Testis (tissue), 3 donors: ENCODE measurements around the gene IPO4. TPM values are rescaled to one million over a fixed set of nuclear protein-coding genes. Genes with fewer than 3 reads are reported as not detected.

Experiments used
- DNase-seq: peaks from one replicate; pipeline ENCODE4 v3.0.0-alpha.2; 2019
- H3K27ac ChIP-seq, 2 donors: fragments of 200-600 bp; sonication (generic); one replicate each; pipeline ENCODE4 v1.5.1; 2019
- H3K27me3 ChIP-seq: fragments of 200-600 bp; sonication (generic); one replicate; pipeline ENCODE4 v1.5.1; 2019
- H3K36me3 ChIP-seq: fragments of 200-600 bp; sonication (generic); one replicate; pipeline ENCODE4 v1.5.1; 2017; ENCODE audit warnings: low read depth; ENCODE audit errors: missing control alignments
- H3K4me1 ChIP-seq: fragments of 200-600 bp; sonication (generic); one replicate; pipeline ENCODE4 v1.5.1; 2019
- H3K4me3 ChIP-seq, 2 donors: fragments of 200-600 bp; sonication (generic); one replicate each; pipeline ENCODE4 v1.5.1; 2017 to 2019
- H3K9me3 ChIP-seq: fragments of 200-600 bp; sonication (generic); one replicate; pipeline ENCODE4 v1.5.1; 2017
- CTCF ChIP-seq, 3 experiments: fragments of 450-650 bp in 2 of 3; fragments of 200-600 bp in 1 of 3; sonication (generic) in 1 of 3; IDR thresholded peaks; one replicate each; pipeline ENCODE4 v1.5.1; 2016 to 2019; ENCODE audit warnings: antibody characterized with exemption in 3 of 3, mild to moderate bottlenecking in 2 of 3, moderate library complexity in 1 of 3
- POLR2A ChIP-seq: fragments of 450-650 bp; IDR thresholded peaks from one replicate; pipeline ENCODE4 v1.6.1; 2017; ENCODE audit warnings: antibody characterized with exemption, mild to moderate bottlenecking, moderate library complexity
- WGBS, 2 donors: methylation state at CpG; one replicate each; pipeline ENCODE4 v1.1.5; 2018; 5-methylcytosine and 5-hydroxymethylcytosine counted together
- intact Hi-C: fragments of 100-400 bp; cut with DNase I; formaldehyde crosslinking; loops from one replicate; pipeline ENCODE4 v1.15.1; 2023; ENCODE audit warnings: low total_unique reads
- polyA plus RNA-seq: library from polyadenylated mRNA; stranded (reverse); fragments of 350-450 nt; fragmentation: Illumina TruSeq; extraction: RNeasy Lipid Tissue Mini Kit (QIAGEN cat#74804); gene quantifications from one replicate; pipeline ENCODE4 v1.2.3, GENCODE V29; 2014; ENCODE audit warnings: low read depth, low replicate concordance; ENCODE audit not compliant: insufficient read depth
- total RNA-seq, 2 donors: library from RNA; depleted of rRNA; stranded (reverse); fragments of >200 nt; gene quantifications; one replicate each; pipeline ENCODE4 v1.2.3, GENCODE V29; 2016

Gene IPO4
- total and polyA plus RNA-seq, 3 donors from 2014 or later: 85.9 to 156 (median 140) TPM

DNA sequence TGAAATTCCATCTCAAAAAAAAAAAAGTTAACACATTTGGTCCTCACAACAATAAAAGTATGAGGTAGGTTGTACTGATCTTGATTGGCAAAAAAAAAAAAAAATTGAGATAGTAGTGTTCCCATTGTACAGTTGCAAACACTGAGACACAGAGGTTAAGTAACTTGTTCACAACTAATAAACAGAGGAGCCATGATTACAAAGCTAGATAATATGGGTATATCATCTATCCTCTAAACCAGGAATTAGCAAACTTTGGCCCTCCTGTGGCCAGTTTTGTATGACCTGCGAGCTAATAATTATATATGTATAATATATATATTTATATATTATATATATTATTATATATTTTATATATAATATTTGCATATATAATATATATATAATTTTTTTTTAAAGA lies 54.9 kb downstream of the IPO4 start:
- WGBS, 2 donors: 87 to 98% methylated on average over 1 of the region's 1 CpG
- Histone ChIP-seq H3K36me3 (no peaks in the 10 kb centered on the region), H3K27me3 (no peaks in the 10 kb centered on the region), H3K4me1 (peaks cover 21% of the 10 kb centered on the region), H3K4me3 (no peak overlapping the region), H3K9me3 (no peaks in the 10 kb centered on the region), H3K27ac (no peak overlapping the region)
- TF ChIP-seq CTCF (IDR thresholded peaks at IDR 0.05) (no peak), POLR2A (no peak)
- DNase-seq: no peak
- intact Hi-C loops: no loop called here

GRCh38 chr14:24132976-24133375 lies 55.6 kb downstream of the IPO4 start:
- no peak for TF ChIP-seq CTCF (IDR thresholded peaks at IDR 0.05)
- no peak for TF ChIP-seq POLR2A
- no peak for DNase-seq
- H3K36me3 ChIP-seq: no peaks in the 10 kb centered on the region
- no peak overlapping the region for H3K4me3 ChIP-seq
- intact Hi-C loops: no loop called here
- no peak overlapping the region for H3K27ac ChIP-seq
- H3K9me3 ChIP-seq: no peaks in the 10 kb centered on the region
- WGBS, 2 donors: 95% methylated on average over 2 of the region's 2 CpGs
- H3K27me3 ChIP-seq: no peaks in the 10 kb centered on the region
- H3K4me1 ChIP-seq: peaks cover 21% of the 10 kb centered on the region

- Histone ChIP-seq H3K36me3 (no peaks in the 10 kb centered on the region), H3K27ac (no peak overlapping the region), H3K4me1 (peaks cover 20% of the 10 kb centered on the region), H3K9me3 (no peaks in the 10 kb centered on the region), H3K27me3 (no peaks in the 10 kb centered on the region), H3K4me3 (no peak overlapping the region)
- intact Hi-C loops: no loop called here
- whole genome bisulfite sequencing, 2 donors: 72 to 76% methylated on average over 22 to 24 of the region's 24 CpGs
- TF ChIP-seq POLR2A (no peak), CTCF (IDR thresholded peaks at IDR 0.05) (no peak)
- DNase-seq: no peak
Measured at GRCh38 chr14:24132061-24132685, 56.4 kb downstream of the IPO4 start.

DNA sequence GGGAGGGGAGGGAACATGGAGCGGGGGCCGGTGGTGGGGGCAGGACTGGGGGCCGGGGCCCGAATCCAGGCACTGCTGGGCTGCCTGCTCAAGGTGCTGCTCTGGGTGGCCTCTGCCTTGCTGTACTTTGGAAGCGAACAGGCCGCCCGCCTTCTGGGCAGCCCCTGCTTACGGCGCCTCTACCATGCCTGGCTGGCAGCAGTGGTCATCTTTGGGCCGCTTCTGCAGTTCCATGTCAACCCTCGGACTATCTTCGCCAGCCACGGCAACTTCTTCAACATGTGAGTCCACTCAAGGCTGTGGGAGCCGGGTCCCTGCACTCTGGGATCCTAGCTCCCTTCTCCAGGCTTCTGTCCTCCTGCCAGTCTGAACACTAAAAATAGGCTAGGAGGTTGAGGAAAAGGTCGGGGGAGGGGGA lies 57.1 kb downstream of the IPO4 start:
- Histone ChIP-seq H3K36me3 (no peaks in the 10 kb centered on the region), H3K4me1 (peaks cover 14% of the 10 kb centered on the region), H3K27ac (peak overlapping the region in 1 of 2 donors; percentile 46), H3K9me3 (no peaks in the 10 kb centered on the region), H3K4me3 (no peak overlapping the region), H3K27me3 (no peaks in the 10 kb centered on the region)
- TF ChIP-seq CTCF (IDR thresholded peaks at IDR 0.05) (no peak), POLR2A (no peak)
- DNase-seq: no peak
- 64 to 66% methylated on average over 15 of the region's 15 CpGs for WGBS, 2 donors
- intact Hi-C loops: no loop called here
